Measurements from ENCODE around the gene GALNT14. TPM values are rescaled to one million over a fixed set of nuclear protein-coding genes. Genes with fewer than 3 reads are reported as not detected.

Gene GALNT14
- total RNA-seq, 1 donor from 2014 or later: 14.4 TPM

GRCh38 chr2:31112544-31112943 lies 25.7 kb downstream of the GALNT14 start:
- no peak overlapping the region for H3K27ac Mint-ChIP-seq (ENCODE audit: unreplicated experiment)
- no peaks in the 10 kb centered on the region for H3K9me3 Mint-ChIP-seq (ENCODE audit: unreplicated experiment)
- no peak for TF ChIP-seq CTCF (IDR thresholded peaks at IDR 0.05; ENCODE audit: partially characterized antibody, unreplicated experiment)
- H3K4me1 Mint-ChIP-seq (ENCODE audit: low read depth, unreplicated experiment): peaks cover 18% of the 10 kb centered on the region
- DNase-seq: no peak
- no peaks in the 10 kb centered on the region for H3K36me3 Mint-ChIP-seq (ENCODE audit: unreplicated experiment)
- H3K27me3 Mint-ChIP-seq (ENCODE audit: unreplicated experiment): no peaks in the 10 kb centered on the region
- H3K4me3 Mint-ChIP-seq (ENCODE audit: unreplicated experiment): no peak overlapping the region

DNA sequence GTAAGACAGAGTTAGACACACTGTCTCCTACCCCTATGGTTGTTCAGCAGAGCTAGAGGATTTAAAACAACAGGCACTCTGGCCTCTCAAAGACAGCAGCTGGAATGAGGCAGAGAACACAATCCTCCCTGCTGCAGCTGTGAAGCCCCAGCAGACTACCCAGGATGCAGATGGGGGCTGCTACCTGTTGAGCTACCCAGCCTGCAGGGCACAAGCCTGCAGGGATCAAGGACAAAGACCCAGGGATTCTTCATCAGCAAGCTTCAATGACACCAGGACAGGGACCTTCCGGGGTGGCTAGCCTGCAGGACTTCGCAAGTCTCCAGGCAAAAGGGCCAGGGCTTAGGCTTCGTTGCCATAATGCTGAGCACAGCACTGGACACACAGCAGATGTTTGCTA lies 27.2 kb downstream of the GALNT14 start:
- H3K36me3 Mint-ChIP-seq (ENCODE audit: unreplicated experiment): no peaks in the 10 kb centered on the region
- no peaks in the 10 kb centered on the region for H3K27me3 Mint-ChIP-seq (ENCODE audit: unreplicated experiment)
- no peak for DNase-seq
- peaks cover 18% of the 10 kb centered on the region for H3K4me1 Mint-ChIP-seq (ENCODE audit: low read depth, unreplicated experiment)
- no peak overlapping the region for H3K4me3 Mint-ChIP-seq (ENCODE audit: unreplicated experiment)
- H3K9me3 Mint-ChIP-seq (ENCODE audit: unreplicated experiment): no peaks in the 10 kb centered on the region
- no peak overlapping the region for H3K27ac Mint-ChIP-seq (ENCODE audit: unreplicated experiment)
- TF ChIP-seq CTCF (IDR thresholded peaks at IDR 0.05; ENCODE audit: partially characterized antibody, unreplicated experiment): no peak

DNA sequence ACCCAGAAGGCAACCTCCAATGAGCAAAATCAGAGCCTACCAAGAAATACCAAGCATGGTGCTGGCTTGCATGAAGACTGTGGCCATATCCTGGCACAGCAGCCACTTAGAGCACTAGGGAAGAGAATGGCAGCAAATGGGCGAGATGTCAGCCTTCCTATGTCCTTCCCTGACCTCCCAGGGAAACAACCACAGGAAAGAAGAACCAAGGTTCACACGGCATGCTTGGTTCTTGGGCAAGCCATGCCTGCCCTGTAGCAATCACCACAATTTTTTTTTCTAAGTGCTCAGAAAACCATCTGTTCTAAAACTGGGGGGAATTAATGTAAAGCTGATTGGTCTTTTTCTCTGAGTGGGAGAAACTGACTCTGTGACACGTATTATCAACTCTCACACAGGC lies 27.8 kb downstream of the GALNT14 start:
- TF ChIP-seq CTCF (IDR thresholded peaks at IDR 0.05; ENCODE audit: partially characterized antibody, unreplicated experiment): no peak
- H3K9me3 Mint-ChIP-seq (ENCODE audit: unreplicated experiment): no peaks in the 10 kb centered on the region

GRCh38 chr2:31109633-31110192 lies 28.5 kb downstream of the GALNT14 start:
- no peak for TF ChIP-seq CTCF (IDR thresholded peaks at IDR 0.05; ENCODE audit: partially characterized antibody, unreplicated experiment)
- no peaks in the 10 kb centered on the region for H3K27me3 Mint-ChIP-seq (ENCODE audit: unreplicated experiment)
- DNase-seq: no peak
- peaks cover 18% of the 10 kb centered on the region for H3K4me1 Mint-ChIP-seq (ENCODE audit: low read depth, unreplicated experiment)
- no peak overlapping the region for H3K27ac Mint-ChIP-seq (ENCODE audit: unreplicated experiment)
- H3K9me3 Mint-ChIP-seq (ENCODE audit: unreplicated experiment): no peaks in the 10 kb centered on the region
- H3K36me3 Mint-ChIP-seq (ENCODE audit: unreplicated experiment): no peaks in the 10 kb centered on the region
- H3K4me3 Mint-ChIP-seq (ENCODE audit: unreplicated experiment): no peak overlapping the region

More for the DNA sequence above, 27.8 kb downstream of the GALNT14 start:
- Mint-ChIP-seq H3K4me1 (ENCODE audit: low read depth, unreplicated experiment) (peaks cover 18% of the 10 kb centered on the region), H3K4me3 (ENCODE audit: unreplicated experiment) (no peak overlapping the region), H3K27me3 (ENCODE audit: unreplicated experiment) (no peaks in the 10 kb centered on the region), H3K27ac (ENCODE audit: unreplicated experiment) (no peak overlapping the region), H3K36me3 (ENCODE audit: unreplicated experiment) (no peaks in the 10 kb centered on the region)
- DNase-seq: no peak

DNA sequence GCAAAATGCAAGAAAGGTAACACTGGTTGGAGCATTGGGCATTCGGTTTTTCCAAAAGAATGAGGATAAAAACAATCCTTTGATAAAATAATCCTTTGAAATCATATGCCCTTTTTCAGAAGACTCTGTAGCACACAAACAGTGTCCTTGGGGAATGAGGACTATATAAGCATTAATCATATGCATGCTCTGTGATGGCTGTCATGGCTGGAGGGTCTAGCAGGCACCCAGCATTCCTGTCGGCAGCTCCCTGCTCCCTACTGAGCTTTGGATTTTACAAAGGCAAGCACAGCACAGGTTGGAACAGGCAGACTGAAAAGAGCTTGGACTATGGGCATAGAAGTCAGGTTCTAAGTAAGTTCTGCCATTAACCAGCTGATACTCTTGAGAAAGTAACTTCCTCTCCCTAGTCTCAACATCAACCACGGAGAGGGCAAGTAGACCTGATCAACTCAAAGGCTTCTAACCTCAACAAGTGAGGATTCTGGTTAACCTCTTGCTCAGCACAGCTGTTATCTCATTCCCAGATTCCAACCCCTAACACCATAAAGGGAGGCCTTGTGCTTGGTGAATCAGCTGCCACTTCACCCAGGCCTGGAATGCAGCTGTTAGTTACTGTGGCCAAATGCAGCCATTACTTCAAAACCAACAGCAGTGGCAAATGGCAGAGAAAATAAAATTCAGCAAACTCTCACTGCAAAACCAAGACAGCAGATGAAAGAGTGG lies 29.5 kb downstream of the GALNT14 start:
- peak overlapping the region; percentile 13 for H3K27ac Mint-ChIP-seq (ENCODE audit: unreplicated experiment)

More for the DNA sequence above, 29.5 kb downstream of the GALNT14 start:
- no peak for DNase-seq
- peaks cover 18% of the 10 kb centered on the region for H3K4me1 Mint-ChIP-seq (ENCODE audit: low read depth, unreplicated experiment)
- no peaks in the 10 kb centered on the region for H3K36me3 Mint-ChIP-seq (ENCODE audit: unreplicated experiment)
- no peak overlapping the region for H3K4me3 Mint-ChIP-seq (ENCODE audit: unreplicated experiment)
- no peak for TF ChIP-seq CTCF (IDR thresholded peaks at IDR 0.05; ENCODE audit: partially characterized antibody, unreplicated experiment)
- no peaks in the 10 kb centered on the region for H3K27me3 Mint-ChIP-seq (ENCODE audit: unreplicated experiment)
- H3K9me3 Mint-ChIP-seq (ENCODE audit: unreplicated experiment): no peaks in the 10 kb centered on the region

All from glutamatergic neuron (in vitro differentiated cells).